Femur (tissue), 1 donor: ENCODE results near the gene FBLN7.
"Not testable (repeated sequence)": the region's sequence is repeated elsewhere in the genome, so short reads cannot be mapped to it uniquely, and the experiment has no call there.

Source experiments
- DNase-seq: peaks from one replicate; pipeline ENCODE4 v3.0.0-alpha.2; 2017

Gene FBLN7

GRCh38 chr2:112138159-112139032 is at the start of gene FBLN7:
FBLN7 (plus strand) TSS chr2:112138385; CDS start chr2:112138656, 271 bp downstream.
- DNase-seq: peak; percentile 50

- no peak for DNase-seq
Measured at GRCh38 chr2:112089375-112089774, 48.8 kb upstream of the FBLN7 start.

- DNase-seq: no peak
Measured at GRCh38 chr2:112092286-112093041, 45.7 kb upstream of the FBLN7 start.

- no peak for DNase-seq
Measured at GRCh38 chr2:112093216-112093615, 45.0 kb upstream of the FBLN7 start.

- no peak for DNase-seq
Measured at GRCh38 chr2:112095681-112096080, 42.5 kb upstream of the FBLN7 start.

- no peak for DNase-seq
Measured at GRCh38 chr2:112096098-112096497, 42.1 kb upstream of the FBLN7 start.

GRCh38 chr2:112108178-112108832 is 29.9 kb upstream of the FBLN7 start:
- no peak for DNase-seq

GRCh38 chr2:112109278-112109677 is 28.9 kb upstream of the FBLN7 start:
- no peak for DNase-seq

- DNase-seq: no peak
Measured at GRCh38 chr2:112110966-112111365, 27.2 kb upstream of the FBLN7 start.

GRCh38 chr2:112113354-112113753 is 24.8 kb upstream of the FBLN7 start:
- DNase-seq: not testable (repeated sequence)

GRCh38 chr2:112118148-112118547 is 20.0 kb upstream of the FBLN7 start:
- no peak for DNase-seq

GRCh38 chr2:112121682-112122254 is 16.4 kb upstream of the FBLN7 start:
- DNase-seq: peak; percentile 45

GRCh38 chr2:112129060-112129459 is 9.1 kb upstream of the FBLN7 start:
- no peak for DNase-seq

GRCh38 chr2:112133344-112133743 is 4.8 kb upstream of the FBLN7 start:
- no peak for DNase-seq

GRCh38 chr2:112134120-112134519 is 4.1 kb upstream of the FBLN7 start:
- DNase-seq: no peak

- DNase-seq: no peak
Measured at GRCh38 chr2:112136096-112136495, 2.1 kb upstream of the FBLN7 start.

- peak; percentile 40 for DNase-seq
Measured at GRCh38 chr2:112137516-112138158, 548 bp upstream of the FBLN7 start.

- DNase-seq: not testable (repeated sequence)
Measured at GRCh38 chr2:112139033-112139614, 939 bp downstream of the FBLN7 start.

- DNase-seq: not testable (repeated sequence)
Measured at GRCh38 chr2:112139661-112140204, 1.5 kb downstream of the FBLN7 start.

- DNase-seq: no peak
Measured at GRCh38 chr2:112140205-112140802, 2.1 kb downstream of the FBLN7 start.

GRCh38 chr2:112140899-112141625 is 2.9 kb downstream of the FBLN7 start:
- no peak for DNase-seq
